HG03097 (cell line): ENCODE measurements around the gene COL4A2.
"Not testable (repeated sequence)": the region's sequence is repeated elsewhere in the genome, so short reads cannot be mapped to it uniquely, and the experiment has no call there.

Source experiments
- ATAC-seq: cut with Tn5 transposase; IDR thresholded peaks from one replicate; pipeline ENCODE4 v1.9.1; 2021; ENCODE audit not compliant: unreplicated experiment, low FRiP score

Gene COL4A2

DNA sequence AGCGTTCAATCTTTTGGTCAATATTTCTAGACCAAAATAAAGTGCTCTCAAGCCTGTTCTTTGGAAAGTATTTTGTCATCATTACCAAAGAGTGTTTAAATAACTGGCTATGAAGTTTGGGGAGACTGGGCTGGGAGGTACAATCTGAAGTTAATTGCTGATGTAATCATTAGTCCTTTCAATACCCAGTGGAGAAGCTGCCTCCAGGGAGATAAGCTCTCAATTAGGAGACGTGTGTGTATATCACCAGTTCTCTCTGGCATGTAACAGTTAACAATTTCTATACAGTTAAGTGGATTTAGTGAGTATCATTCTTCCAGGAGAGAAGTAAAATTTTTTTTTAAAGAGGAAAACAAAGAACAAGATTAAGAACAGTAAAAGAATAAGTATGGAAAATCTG is 1.5 kb upstream of the COL4A2 start:
- no peak for ATAC-seq

DNA sequence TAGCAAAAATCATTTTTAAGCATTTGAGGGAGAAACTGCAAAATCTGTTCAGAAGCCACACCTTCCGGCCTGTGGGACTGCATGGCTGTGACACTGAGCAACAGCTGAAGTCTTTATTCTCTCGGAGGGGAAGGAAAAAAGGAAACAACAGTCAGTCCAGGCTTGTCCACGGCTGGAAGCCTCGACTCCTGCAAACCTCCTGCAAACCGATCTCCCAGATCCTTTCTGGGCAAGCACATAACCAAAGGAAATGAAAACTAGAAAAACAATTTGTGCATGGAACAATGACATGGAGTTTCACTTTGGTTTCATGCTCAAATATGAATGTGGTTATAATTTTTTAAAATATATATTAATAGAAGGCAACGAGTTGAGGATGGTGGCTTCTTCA is 1.1 kb upstream of the COL4A2 start:
- ATAC-seq = no peak

DNA sequence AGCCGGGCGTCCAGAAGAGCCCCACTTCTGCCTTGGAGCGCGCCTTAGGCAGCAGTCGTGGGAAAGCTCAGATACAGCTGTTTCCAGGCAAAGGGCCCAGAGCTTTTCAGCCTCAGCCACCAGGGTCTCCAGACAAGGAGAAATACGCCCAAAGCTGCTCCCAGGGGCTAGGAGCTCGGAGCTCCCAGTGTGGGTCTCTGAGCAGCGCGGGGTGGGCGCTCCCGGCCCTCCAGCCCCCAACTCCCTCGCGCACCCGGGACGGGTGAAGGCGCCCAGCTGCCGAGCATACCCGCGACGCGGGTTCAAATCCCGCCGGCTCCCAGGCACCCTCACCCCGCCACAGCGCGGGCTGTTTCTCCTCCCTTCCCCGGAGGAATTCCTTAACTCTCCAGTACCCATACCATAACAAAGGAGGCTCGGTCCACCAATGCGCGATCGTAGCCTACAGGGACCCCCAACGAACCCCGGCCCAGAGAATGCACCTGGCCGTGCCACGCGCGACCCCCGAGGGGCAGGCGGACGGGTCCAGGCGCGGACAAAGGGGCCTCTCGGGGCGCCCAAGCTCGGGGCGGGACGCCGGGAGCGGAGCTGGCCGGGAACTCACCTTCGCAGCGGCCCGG is 634 bp upstream of the COL4A2 start:
- ATAC-seq = no peak

DNA sequence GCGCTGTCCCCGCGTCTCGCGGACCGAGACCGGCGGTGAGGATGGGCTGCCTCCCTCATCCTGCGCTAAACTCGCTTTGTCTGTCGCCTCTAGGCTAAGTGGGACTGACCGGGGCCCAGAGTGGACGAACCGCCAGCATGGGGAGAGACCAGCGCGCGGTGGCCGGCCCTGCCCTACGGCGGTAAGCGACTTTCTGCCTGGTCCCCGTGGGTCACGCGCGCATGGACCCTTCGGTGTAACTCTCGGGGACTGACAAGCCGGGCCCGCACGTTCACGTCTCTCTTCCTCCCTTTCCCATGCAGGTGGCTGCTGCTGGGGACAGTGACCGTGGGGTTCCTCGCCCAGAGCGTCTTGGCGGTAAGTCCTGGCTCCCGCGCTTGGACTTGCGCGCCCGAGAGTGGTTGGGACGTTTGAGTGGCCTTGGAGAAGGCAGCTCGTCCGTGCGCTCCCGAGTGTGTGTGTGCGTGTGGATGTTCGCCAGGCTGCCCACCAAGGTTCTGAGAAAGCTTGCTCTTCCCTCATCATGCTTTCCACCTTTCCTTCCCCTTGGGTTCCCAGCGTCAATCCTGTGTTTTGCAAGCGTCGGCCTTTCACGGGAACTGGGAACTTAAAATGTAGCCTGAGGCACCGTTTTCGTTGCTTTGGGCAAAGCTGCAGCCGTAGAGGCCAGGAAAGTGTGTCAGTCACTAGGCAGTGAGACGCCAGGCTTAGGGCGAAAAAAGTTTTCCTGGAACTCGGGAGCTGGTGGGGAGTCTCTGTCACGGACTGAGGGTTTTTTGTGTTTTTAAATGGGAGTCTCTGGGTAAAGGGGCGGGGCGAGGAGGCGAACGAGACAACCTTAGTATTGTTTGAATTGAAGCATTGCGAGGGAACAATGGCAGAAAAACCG is 927 bp downstream of the COL4A2 start:
- ATAC-seq = no peak

DNA sequence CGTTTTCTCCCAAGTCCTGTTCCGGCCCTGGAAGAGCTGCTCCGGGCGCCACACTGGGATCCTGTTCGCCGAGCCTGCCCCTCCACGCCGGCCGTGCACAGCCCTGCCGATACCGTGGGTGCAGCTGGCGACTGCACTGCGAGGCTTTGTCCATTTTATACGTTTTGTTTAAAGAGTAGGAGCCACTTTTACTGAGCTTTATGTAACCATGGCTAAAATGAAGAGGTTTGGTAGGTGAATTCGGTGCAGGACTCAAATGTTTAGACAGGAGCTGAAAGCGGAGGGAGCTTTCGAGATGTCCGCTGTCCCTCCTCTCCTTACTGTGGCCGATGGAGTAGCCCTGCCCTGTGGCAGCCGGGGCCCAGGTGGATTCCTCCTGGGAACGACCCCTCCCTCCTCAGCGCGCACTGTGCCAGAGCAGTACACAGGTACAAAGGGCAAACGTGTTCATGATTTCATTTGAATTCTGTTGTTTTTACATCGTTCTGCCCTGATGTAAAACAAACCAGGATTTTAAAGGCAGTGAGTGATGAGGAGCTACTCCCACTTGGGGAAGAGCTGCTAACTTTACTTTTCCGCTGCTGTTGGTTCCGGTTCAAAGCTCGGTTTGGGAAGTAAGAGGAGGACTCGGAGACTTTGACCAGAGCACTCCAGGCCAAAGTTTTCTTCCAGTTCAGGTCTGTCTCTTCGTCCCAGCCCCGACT is 1.7 kb downstream of the COL4A2 start:
- ATAC-seq = no peak

DNA sequence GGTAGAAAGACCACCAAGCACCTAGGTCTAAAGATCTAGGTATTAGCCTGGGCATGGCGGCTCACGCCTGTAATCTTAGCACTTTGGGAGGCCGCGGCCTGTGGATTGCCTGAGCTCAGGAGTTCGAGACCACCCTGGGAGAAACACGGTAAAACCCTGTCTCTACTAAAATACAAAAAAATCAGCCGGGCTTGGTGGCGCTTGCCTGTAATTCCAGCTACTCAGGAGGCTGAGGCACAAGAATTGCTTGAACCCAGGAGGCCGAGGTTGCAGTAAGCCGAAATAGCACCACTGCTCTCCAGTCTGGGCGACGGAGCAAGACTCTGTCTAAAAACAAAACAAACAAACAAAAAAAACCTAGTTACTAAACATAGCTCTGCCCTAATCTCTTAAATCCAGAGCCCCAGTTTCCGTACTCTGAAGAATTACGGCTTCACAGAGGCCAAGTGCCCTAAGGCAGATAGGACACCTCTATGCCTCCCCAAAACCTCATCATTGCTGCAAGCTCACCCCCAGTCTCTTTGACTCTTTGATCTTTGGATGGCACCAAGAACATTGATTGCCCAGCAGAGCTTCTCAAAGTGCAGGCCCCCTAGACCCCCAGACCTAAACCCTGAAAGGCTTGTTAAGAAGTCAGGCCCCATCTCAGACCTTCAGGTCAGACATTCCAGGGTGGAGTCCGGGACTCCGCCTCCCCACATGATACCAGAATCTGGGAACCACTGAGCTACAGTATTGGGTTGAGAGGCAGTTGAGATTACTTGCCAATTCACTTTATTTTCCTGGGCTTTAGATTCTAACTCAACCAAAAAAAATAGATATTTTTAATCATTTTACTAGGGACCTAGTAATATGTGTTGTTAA is 2.8 kb downstream of the COL4A2 start:
- no peak for ATAC-seq

DNA sequence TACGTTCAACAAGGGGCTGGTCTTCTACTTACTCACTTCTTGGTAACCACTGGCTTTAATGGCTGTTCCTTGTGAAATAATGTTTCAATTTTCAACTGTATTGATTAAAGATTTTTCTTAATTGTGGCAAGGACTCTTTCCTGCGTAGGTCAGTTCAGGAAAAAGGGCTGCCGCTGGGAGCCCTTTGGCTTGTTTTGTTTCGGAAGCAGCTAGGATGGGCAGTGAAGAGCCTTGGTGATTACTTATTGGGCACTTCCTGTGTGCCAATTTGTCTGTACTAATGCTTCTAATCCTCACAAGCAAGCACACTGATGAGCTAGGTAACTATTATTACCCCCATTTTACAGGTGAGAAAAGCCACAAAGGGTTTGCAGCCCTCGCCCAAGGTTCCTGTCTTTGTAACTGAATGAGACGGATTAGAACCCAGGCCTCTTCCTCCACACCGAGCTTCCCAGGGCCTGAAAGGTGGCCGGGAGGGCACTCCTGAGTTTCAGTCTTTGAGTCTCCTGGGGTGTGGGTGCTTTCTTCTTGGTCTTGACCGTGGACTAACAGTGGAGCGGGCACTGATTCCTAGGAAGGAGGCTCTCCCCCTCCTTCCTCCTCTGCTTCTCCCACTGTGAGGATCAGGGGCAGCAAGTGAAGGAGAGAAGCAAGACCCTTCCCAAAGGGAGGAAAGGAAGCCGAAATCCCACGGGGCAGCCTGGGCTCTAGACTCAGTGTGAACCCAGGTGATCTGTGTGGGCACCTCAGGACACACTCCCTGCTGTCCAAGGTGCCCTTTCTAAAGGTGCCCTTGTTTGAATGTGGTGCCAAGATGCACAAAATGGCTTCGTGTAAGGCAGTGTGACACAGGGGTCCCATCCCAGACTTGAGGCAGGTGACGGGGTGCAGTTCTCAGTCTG is 3.7 kb downstream of the COL4A2 start:
- no peak for ATAC-seq

DNA sequence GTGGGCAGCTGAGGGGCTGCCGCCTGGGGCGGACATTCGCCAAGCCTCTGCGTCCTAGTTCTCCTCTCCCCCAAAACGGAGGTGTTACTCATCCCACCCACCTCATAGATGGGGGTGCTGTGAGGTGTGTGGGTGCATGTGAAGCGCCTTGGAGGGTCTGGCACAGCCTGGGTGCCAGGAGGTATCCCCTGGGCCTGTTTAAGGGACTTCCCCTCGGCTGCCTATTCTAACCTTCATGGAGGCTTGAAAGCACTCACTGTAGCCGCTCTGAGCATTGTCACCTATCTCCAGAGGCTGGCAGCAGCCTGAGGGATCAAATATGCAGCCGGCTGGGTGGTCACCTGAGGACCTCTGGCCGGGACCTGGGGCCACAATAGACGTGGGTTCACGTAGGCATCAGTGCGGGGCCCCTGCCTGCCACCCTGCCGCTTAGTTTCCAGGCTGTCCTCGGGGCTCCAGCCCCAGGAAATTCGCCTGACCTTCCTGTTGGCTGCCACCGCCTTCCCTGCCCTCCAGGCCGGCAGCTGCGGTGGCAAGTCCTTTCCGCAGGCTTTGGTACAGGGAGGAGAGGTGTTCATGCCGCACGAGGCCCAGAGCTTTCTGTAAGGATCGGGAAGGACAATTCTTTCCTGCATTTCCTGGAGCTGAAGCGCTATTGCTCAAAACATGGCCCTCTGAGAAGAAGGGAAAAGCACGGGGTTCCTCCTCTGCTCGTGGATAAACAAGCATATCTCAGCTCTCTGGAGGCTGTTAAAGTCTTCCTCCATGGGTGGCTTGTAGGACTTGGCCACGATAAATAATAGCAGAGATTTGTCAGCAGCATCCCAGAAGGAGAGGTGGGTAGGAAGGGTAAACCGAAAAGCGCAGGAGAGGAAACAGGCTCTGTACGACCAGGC is 4.6 kb downstream of the COL4A2 start:
- no peak for ATAC-seq

DNA sequence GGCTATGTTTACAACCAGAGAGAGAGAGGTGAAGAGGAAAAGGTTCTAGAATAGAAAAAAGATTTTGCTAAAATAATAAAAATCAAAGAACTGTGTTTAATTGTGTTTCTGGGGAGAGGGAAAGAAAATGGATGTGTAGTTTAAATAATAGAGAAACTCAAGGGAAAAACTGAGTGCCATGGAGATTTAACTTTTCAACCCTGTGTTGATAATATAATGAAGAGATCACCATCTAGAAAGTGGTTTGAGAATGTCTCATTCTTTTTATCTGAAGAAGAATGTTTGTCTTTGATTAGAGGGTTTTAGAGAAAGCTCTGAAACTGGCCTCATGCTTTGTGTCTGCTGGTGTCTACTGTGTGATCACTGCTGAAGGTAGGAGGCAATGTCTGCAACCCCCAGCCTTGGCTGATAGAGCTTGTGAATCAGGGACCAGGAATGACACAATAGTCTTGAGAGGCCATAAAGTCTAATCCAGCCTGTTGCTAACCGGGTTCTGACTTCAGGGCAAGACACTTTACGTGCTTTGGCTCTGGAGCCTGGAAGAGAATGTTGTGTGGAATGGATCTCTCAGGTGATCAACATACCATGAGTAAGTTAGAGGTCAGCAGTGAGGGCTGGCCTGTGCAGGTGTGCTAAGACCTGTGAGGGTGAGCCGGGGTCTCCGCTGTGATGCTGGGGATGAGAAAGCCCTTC is 5.4 kb downstream of the COL4A2 start:
- no peak for ATAC-seq

DNA sequence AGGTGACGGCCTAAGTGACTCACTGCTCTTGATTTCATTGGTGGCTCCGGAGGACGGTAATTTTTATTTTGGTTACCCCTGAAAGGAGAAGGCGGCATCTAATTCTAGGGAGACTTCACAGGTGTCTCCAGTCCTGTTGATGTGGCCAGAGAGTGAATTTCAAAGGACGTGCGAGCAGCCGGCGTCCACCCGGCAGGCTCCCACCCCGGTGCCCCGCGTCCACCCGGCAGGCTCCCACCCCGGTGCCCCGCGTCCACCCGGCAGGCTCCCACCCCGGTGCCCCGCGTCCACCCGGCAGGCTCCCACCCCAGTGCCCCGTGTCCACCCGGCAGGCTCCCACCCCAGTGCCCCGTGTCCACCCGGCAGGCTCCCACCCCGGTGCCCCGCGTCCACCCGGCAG is 6.2 kb downstream of the COL4A2 start:
- ATAC-seq = not testable (repeated sequence)

DNA sequence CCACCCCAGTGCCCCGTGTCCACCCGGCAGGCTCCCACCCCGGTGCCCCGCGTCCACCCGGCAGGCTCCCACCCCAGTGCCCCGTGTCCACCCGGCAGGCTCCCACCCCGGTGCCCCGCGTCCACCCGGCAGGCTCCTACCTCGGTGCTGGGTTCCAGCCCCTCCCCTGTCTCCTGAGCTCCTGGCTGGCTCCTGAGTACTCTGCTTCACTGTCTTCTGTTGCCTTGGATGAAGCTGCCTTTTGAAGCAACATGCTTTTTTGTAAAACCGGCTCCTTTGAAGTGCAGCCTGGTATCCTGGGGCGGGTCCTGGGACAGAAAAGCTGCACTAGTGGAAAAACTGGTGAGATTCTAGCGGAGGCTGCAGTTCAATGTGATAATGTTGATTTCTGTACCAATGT is 6.6 kb downstream of the COL4A2 start:
- not testable (repeated sequence) for ATAC-seq

DNA sequence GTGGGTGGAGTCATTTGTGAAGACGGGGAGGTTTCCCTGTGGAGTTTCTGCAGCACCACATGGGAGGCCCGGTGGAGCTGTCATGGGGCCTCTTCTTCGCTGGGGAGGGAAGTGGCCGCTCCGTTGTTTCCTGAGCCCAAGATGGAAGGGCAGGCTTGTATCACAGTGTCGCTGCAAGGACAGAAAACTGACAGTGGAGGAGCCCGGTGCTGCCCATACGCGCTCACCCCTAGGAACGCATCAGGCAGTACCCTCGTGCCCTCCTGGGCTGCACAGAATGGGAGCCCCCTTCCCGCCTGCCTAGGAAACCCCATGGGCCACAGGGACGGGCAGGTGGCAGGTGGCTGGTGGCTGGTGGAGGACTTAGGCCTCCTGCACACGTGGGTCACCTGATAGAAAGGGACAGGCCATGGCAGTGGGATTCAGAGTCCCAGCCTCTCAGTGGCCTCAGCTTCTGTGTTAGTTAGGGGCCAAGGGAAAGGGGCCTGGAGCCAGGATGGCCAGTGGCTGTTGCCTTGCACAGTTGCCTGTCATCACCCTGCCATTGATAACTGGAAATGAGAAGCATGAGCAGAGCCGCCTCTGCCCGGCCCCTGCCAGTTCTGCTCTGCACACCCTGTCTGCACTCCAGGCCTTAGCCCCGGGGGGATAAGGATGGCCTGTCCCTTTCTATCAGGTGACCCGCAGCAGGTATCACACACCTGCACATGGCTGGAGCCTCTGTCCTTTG is 7.6 kb downstream of the COL4A2 start:
- ATAC-seq = no peak

DNA sequence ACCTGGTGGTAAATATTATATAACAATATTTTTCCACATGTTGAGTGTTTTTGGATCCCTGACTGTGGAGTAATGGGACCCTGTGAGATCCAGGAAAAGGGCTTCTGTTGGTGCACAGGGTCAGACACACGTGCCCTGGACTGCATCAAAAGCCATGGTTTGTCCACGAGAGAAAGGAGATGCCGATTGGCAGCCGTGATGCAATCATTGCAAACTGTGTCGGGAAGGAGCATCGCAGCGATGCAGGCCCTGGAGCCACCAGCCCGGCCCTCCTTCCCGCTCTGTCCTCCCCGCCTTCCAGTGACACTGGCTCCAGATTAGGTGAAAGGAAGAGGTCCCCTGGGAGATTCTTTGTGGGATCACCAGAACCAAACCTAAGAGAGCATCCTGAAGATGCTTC is 9.1 kb downstream of the COL4A2 start:
- ATAC-seq = no peak

DNA sequence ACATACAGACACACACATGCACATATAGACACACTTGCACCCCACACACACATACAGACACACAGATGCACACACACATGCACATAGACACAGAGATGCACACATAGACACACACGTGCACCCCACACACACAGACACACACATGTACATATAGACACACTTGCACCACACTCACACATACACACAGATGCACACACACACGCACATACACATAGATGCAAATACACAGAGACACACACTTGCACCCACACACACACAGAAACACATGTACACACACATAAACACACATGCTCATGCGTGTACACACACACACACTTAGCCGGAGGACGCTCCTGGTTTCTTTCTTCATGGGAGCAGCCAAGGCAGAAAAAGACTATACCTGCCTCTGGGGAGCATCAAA is 10.0 kb downstream of the COL4A2 start:
- ATAC-seq = no peak

DNA sequence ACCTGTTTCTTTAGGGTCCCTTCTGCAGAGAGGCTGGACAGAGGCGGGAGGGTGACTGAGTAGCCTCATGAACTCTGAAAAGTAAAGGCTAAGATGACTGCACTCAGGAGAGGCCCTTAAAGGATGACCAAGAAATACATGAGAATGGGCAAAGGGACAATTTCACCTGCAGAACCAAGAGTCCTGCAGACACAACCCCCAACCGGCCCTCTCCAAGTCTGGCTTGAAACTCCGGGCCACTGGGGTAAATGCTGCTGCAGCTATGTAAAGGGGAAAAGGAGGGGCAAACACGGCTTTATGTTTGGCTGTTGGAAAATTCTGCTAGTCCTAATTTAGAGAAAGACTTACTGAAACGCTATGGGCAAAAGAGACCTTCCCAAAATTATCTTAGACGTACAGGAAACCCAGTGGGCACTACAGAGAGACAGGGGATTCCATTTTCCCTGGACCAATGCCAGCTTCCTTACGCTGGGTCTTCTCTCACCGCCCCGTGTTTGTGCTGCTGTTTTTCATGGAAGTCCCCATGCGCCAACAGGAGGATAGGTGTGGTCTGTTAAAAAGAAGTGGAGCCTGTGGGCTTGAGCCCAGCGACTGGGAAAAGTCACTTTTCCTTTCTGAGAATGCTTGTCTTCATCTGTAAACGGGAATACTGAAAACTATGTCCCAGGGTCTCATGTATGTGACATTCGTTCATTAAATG is 10.6 kb downstream of the COL4A2 start:
- no peak for ATAC-seq

DNA sequence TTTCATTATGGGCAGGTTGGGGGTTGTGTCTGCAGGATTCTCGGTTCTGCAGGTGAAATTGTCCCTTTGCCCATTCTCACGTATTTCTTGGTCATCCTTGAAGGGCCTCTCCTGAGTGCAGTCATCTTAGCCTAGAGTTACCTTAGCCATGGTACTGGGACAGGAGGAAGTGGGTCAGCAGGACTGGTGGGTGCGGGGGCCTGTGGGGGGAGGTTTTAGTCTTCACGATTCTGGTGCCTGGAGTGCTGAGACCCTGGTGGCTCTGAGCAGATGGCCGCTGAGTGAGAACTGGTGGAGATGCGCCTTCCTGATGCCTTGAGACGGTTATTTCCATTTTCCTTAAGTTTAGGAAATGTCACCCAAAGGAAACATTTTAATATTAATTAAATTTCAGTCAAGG is 11.8 kb downstream of the COL4A2 start:
- ATAC-seq = no peak

DNA sequence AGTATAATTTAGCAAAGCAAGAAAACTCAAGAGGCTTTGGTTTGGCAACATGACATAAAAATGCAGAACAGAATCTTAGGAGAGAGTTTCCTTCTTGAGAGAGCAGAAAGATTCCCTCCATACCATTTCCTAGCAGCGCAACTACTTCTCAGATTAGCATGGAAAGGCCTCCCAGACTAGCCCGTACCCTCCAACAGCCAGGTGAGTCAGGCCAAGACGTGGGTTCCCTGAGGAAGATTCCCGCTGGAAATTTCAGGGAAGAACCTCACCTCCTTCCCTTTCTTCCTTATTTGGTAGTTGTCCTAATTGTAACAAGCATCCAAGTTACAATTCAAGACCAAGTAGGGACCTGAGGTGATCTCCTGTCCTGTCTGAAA is 12.3 kb downstream of the COL4A2 start:
- no peak for ATAC-seq
